HG02840 (cell line): Measurements from ENCODE around the gene GM2A.
"Not testable (repeated sequence)": the region's sequence is repeated elsewhere in the genome, so short reads cannot be mapped to it uniquely, and the experiment has no call there.

Experiments
- ATAC-seq: cut with Tn5 transposase; IDR thresholded peaks from one replicate; pipeline ENCODE4 v1.9.1; 2021; ENCODE audit warnings: mild to moderate bottlenecking, moderate library complexity, moderate number of reproducible peaks; ENCODE audit not compliant: unreplicated experiment, low FRiP score

The GM2A gene

GRCh38 chr5:151283120-151283825 lies 30.3 kb downstream of the GM2A start:
- no peak for ATAC-seq

GRCh38 chr5:151284392-151284967 lies 31.5 kb downstream of the GM2A start:
- no peak for ATAC-seq

- ATAC-seq: no peak
These were observed 32.7 kb downstream of the GM2A start for GRCh38 chr5:151285683-151286082.

- ATAC-seq: no peak
These were observed 33.3 kb downstream of the GM2A start for GRCh38 chr5:151286246-151286645.

GRCh38 chr5:151288180-151288579 lies 35.2 kb downstream of the GM2A start:
- no peak for ATAC-seq

GRCh38 chr5:151293624-151294023 lies 40.6 kb downstream of the GM2A start:
- no peak for ATAC-seq

- no peak for ATAC-seq
These were observed 42.2 kb downstream of the GM2A start for GRCh38 chr5:151295138-151295537.

- ATAC-seq: no peak
These were observed 42.9 kb downstream of the GM2A start for GRCh38 chr5:151295791-151296477.

- no peak for ATAC-seq
These were observed 43.5 kb downstream of the GM2A start for GRCh38 chr5:151296478-151296830.

GRCh38 chr5:151296974-151297373 lies 44.0 kb downstream of the GM2A start:
- ATAC-seq: no peak

GRCh38 chr5:151298063-151298855 lies 45.3 kb downstream of the GM2A start:
- ATAC-seq: no peak

GRCh38 chr5:151303666-151304065 lies 50.7 kb downstream of the GM2A start, which contains the start of gene SLC36A3:
SLC36A3 (minus strand) TSS chr5:151303766; CDS start chr5:151303354, 412 bp downstream.
- ATAC-seq: no peak

- ATAC-seq: not testable (repeated sequence)
These were observed 56.3 kb downstream of the GM2A start for GRCh38 chr5:151309266-151309665.

- ATAC-seq: not testable (repeated sequence)
These were observed 56.8 kb downstream of the GM2A start for GRCh38 chr5:151309821-151310220.

GRCh38 chr5:151310932-151311331 lies 57.9 kb downstream of the GM2A start:
- no peak for ATAC-seq

- no peak for ATAC-seq
These were observed 59.9 kb downstream of the GM2A start for GRCh38 chr5:151312756-151313324.

GRCh38 chr5:151313357-151313756 lies 60.4 kb downstream of the GM2A start:
- ATAC-seq: no peak

- no peak for ATAC-seq
These were observed 63.1 kb downstream of the GM2A start for GRCh38 chr5:151315998-151316597.

GRCh38 chr5:151317871-151318270 lies 64.9 kb downstream of the GM2A start:
- no peak for ATAC-seq
